Fibroblast of villous mesenchyme (primary cell): ENCODE measurements around the gene FGF14. TPM values are rescaled to one million over a fixed set of nuclear protein-coding genes. Genes with fewer than 3 reads are reported as not detected.

Source experiments
- DNase-seq: peaks from one replicate; pipeline ENCODE4 v3.0.0-alpha.2; 2010; ENCODE audit warnings: low read depth
- H3K4me3 ChIP-seq: 2 replicates; pipeline ENCODE4 v1.5.1; 2011; ENCODE audit warnings: low read depth, mild to moderate bottlenecking, low read length
- total RNA-seq: library from RNA; depleted of rRNA; stranded (reverse); fragments of >200 nt; gene quantifications from 2 replicates; pipeline ENCODE4 v1.2.3, GENCODE V29; 2012
- TF ChIP-seq, protein P1 (sequence below): IDR thresholded peaks from 2 replicates; pipeline ENCODE4 v1.5.1; 2012; ENCODE audit warnings: low read depth, mild to moderate bottlenecking, low read length; ENCODE audit not compliant: insufficient read depth

The FGF14 gene
- total RNA-seq, 1 donor = under 0.01 TPM

DNA sequence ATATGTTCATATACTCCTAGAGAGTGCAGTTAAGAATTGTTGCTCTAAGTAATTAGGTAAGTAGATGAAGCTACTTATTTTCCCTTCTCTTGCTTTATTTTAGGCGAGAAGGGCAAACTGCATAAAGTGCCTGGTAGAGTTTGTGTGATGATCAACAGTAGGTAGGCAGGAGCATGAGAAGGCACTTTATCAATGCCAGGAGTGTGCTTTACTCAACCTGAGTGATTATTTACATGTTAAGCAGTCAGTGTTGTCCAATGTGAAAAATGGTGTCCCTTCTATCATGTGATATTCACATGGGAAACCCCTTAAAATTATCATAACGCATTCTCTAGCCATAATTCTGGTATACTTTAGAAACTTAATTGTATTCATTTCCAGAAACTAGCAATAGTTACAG, 655.3 kb downstream of the FGF14 start:
- no peak overlapping the region for H3K4me3 ChIP-seq
- TF ChIP-seq, protein P1, sequence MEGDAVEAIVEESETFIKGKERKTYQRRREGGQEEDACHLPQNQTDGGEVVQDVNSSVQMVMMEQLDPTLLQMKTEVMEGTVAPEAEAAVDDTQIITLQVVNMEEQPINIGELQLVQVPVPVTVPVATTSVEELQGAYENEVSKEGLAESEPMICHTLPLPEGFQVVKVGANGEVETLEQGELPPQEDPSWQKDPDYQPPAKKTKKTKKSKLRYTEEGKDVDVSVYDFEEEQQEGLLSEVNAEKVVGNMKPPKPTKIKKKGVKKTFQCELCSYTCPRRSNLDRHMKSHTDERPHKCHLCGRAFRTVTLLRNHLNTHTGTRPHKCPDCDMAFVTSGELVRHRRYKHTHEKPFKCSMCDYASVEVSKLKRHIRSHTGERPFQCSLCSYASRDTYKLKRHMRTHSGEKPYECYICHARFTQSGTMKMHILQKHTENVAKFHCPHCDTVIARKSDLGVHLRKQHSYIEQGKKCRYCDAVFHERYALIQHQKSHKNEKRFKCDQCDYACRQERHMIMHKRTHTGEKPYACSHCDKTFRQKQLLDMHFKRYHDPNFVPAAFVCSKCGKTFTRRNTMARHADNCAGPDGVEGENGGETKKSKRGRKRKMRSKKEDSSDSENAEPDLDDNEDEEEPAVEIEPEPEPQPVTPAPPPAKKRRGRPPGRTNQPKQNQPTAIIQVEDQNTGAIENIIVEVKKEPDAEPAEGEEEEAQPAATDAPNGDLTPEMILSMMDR = no peak
- no peak for DNase-seq

DNA sequence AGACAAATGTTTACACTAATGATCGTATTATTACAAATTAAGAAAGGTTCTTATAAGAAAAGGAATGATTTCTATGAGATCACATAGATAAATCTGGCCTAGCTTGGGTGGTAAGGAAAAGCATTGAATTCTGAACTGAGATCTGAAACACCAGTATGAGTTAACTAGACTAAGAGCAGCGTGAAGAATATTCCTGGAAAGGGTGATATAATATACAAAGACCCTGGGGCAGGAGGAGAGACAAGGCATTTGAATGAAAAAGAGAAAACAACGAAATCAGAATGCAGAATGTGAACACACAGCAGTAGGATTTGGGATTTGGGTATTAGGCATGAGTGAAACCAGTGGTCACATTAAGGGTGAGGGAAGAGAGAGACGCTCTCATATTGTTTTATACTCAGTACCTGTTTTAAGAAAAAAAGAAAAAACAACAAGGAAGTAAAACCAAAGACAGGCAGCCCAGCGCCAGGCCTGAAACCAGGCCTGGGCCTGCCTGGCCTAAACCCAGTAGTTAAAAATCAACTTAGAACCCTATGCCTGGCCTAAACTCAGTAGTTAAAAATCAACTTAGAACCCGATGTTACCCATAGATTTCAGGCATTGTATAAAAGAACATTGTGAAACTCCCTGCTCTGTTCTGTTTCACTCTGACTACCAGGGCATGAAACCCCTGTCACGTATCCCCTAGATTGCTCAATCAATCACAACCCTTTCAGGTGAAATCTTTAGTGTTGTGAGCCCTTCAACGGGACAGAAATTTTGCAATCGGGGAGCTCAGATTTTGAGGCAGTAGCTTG, 662.3 kb downstream of the FGF14 start:
- H3K4me3 ChIP-seq = no peak overlapping the region
- DNase-seq = no peak
- TF ChIP-seq, protein P1 = no peak

DNA sequence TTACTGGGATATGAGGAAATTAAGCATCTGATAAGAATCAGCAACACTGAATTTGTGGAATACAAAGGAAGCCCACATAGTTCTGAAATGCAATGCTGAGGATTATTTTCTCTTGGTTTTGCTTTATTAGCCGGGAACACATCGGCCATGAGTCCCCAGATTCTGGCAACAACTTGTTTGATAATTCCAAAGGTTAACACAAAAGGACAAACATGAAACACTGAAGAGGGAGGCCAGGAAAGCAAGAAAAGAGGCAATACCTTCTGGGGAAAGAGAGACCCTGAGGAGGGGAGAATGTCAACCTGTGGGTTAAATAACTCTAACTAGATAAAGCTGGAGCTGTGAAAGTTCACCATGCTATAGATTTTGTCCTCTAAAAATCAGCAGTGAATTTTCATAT, 663.5 kb downstream of the FGF14 start:
- H3K4me3 ChIP-seq = no peak overlapping the region
- no peak for DNase-seq
- TF ChIP-seq, protein P1 = no peak

DNA sequence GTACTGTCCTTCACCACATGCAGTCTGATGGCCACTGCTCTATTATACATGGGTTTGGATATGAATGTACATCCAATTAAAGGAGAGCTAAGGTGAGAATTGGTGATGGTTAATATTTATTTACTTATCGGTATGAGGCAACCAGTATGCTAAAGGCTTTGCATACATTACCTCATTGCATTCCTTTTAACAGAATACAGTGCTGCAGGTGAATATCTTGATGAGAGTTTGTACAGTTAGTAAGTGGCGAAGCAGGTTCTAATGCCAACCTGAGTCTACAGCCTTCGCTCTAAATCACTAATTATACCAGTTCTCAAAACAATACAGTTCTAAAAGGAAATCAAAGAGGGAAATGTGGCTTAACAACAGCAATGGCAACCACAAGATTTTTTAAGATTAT, 665.3 kb downstream of the FGF14 start:
- DNase-seq = no peak
- TF ChIP-seq, protein P1 = no peak
- H3K4me3 ChIP-seq = no peak overlapping the region

DNA sequence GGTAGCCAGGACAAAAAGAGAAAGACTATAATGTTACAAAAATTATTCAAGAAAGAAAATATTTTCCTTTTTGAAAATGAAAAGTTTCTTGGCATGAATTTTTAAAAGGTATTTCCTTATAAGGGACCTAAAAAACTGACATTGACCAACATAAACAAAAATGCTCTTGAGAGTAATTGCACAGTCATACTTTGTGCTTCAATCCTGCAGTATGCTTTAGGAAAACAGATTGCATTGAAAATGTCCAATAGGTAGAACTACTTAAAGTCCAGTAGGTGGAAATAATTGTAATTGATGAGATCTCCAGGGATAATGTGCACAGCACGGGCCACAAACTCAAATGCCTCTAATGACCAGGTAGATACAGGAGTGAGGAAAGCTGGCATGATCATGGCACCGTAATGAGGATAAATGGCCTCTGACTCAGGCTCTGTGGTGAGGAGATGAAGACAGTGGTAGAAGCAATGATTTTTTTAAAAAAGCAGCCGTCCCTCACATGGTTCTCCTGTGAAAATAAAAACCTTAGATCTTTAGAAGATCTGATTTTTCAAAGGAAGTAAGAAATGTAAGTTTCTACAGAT, 671.3 kb downstream of the FGF14 start:
- TF ChIP-seq, protein P1 = no peak
- no peak for DNase-seq
- no peak overlapping the region for H3K4me3 ChIP-seq

DNA sequence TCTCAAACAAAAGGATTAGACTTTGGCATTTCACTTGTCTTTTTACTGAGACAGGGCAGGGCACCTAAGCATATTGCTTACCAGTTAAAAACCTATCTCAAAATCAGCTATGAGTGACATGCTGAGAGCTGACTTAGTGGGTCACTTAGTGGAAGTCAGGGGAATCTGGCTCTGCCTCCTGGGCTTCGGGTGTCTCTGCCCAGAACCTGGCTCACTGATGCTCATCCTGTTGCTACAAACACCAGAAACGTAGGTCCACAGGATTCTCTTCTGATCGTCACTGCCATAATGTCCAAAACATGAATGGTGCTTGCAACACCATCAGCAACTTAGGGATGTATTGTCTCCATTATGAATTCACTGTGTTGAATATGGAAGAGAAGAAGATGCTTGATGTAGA, 673.2 kb downstream of the FGF14 start:
- DNase-seq = no peak
- no peak overlapping the region for H3K4me3 ChIP-seq
- TF ChIP-seq, protein P1 = no peak
